ENCODE data around the gene EGFLAM.

DNA sequence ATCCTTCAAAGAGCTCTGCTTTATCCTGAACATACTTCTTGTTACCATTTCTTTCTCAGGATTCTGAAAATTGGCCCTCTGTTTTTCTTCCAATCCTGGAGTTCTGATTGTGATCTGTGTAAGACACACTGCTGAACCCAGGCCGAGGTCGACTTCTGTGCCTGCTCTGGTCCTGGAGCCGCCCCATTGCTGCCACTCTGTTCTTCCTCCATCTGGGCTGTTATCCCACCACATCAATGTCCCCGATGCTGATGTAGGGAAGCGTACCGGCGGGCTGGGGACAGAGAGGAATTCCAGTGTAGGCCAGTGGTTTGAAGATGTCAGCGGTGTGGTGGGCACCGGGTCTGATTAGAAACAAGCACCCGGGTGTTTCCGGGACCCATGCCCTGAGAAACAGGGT, 195.6 kb downstream of the EGFLAM start:
- TF ChIP-seq POLR2A (IDR thresholded peaks at IDR 0.05; ENCODE audit: low read depth, low read length) (no peak), BHLHE40 (IDR thresholded peaks at IDR 0.05; ENCODE audit: low read depth, low read length) (no peak), RAD21 (IDR thresholded peaks at IDR 0.05; ENCODE audit: low read length) (no peak), RCOR1 (IDR thresholded peaks at IDR 0.05; ENCODE audit: insufficient replicate concordance, low read length) (no peak), MAZ (IDR thresholded peaks at IDR 0.05; ENCODE audit: borderline replicate concordance, low read depth, low read length) (no peak), FOS (IDR thresholded peaks at IDR 0.05; ENCODE audit: low read depth, low read length) (no peak), CHD1 (IDR thresholded peaks at IDR 0.05; ENCODE audit: low read depth, low read length) (no peak), SMC3 (IDR thresholded peaks at IDR 0.05; ENCODE audit: low read depth, low read length) (no peak)
- TF ChIP-seq, protein P1, sequence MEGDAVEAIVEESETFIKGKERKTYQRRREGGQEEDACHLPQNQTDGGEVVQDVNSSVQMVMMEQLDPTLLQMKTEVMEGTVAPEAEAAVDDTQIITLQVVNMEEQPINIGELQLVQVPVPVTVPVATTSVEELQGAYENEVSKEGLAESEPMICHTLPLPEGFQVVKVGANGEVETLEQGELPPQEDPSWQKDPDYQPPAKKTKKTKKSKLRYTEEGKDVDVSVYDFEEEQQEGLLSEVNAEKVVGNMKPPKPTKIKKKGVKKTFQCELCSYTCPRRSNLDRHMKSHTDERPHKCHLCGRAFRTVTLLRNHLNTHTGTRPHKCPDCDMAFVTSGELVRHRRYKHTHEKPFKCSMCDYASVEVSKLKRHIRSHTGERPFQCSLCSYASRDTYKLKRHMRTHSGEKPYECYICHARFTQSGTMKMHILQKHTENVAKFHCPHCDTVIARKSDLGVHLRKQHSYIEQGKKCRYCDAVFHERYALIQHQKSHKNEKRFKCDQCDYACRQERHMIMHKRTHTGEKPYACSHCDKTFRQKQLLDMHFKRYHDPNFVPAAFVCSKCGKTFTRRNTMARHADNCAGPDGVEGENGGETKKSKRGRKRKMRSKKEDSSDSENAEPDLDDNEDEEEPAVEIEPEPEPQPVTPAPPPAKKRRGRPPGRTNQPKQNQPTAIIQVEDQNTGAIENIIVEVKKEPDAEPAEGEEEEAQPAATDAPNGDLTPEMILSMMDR (conservative IDR thresholded peaks at IDR 0.05; ENCODE audit: low read depth, low read length): no peak
- TF ChIP-seq, protein P2, sequence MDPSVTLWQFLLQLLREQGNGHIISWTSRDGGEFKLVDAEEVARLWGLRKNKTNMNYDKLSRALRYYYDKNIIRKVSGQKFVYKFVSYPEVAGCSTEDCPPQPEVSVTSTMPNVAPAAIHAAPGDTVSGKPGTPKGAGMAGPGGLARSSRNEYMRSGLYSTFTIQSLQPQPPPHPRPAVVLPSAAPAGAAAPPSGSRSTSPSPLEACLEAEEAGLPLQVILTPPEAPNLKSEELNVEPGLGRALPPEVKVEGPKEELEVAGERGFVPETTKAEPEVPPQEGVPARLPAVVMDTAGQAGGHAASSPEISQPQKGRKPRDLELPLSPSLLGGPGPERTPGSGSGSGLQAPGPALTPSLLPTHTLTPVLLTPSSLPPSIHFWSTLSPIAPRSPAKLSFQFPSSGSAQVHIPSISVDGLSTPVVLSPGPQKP (IDR thresholded peaks at IDR 0.05; ENCODE audit: borderline replicate concordance, low read depth, low read length): no peak

Data from IMR-90 (cell line).